ENCODE data around the gene CSTA.
"Not testable (repeated sequence)": the region's sequence is repeated elsewhere in the genome, so short reads cannot be mapped to it uniquely, and the experiment has no call there.

The CSTA gene

DNA sequence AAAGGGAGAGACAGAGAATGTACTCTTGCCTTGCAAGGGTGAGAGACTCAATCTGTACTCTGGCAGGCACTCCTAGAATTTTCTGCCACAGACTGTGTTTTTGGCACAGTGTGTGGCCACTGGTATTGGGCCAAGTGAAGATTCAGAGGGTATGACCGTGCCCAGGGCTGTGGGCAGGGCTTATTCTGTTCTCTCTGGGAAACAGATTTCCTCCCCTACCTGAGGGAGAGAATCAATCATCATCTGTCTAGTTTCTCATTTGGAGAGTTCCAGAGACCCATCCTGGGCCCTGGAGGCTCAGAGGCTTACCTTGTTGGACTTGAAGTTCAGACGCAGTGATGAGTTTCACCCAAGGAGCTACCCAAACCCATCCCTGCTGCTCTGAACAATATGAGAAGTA is 28.2 kb downstream of the CSTA start:
- TF ChIP-seq Cebpa-rat (IDR thresholded peaks at IDR 0.05): no peak
- Histone ChIP-seq H3K27me3 (no peaks in the 10 kb centered on the region), H3K9me3 (0 out of 2 replicates have a peak, but pooled peaks cover 1% of the 10 kb centered on the region), H4K20me1 (no peaks in the 10 kb centered on the region), H3K4me1 (no peaks in the 10 kb centered on the region), H3K27ac (no peak overlapping the region), H3K36me3 (peaks cover 7% of the 10 kb centered on the region), H3K9ac (no peak overlapping the region), H3K4me2 (no peak overlapping the region), H3K4me3 (no peak overlapping the region)

- Histone ChIP-seq H3K9me3 (no peaks in the 10 kb centered on the region), H3K27ac (no peak overlapping the region), H3K4me2 (no peak overlapping the region), H4K20me1 (no peaks in the 10 kb centered on the region), H3K9ac (no peak overlapping the region), H3K4me1 (no peaks in the 10 kb centered on the region), H3K4me3 (no peak overlapping the region), H3K27me3 (no peaks in the 10 kb centered on the region), H3K36me3 (peaks cover 14% of the 10 kb centered on the region)
- no peak for TF ChIP-seq Cebpa-rat (IDR thresholded peaks at IDR 0.05)
Measured at GRCh38 chr3:122353893-122354401, 28.9 kb downstream of the CSTA start.

DNA sequence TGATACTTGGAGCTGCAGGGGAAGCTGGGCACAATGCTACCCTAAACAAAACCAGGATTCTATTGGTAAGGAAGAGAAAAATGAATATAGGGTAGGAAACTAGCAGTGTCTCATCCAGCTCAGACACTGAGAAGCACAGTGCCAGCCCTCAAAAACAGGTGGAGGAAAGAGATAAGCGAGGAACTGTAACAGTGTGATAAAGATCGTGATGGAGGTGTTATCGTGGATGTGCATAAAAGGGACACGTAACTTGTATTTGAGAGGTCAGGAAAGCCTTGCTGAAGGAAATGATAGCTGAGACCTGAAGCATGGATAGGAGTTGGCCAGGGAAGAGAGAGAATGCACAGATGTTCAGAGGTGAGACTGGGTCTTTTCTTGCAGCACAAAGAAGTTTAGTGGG is 30.6 kb downstream of the CSTA start:
- H3K4me2 ChIP-seq: no peak overlapping the region
- H4K20me1 ChIP-seq: no peaks in the 10 kb centered on the region
- no peaks in the 10 kb centered on the region for H3K9me3 ChIP-seq
- peaks cover 20% of the 10 kb centered on the region for H3K36me3 ChIP-seq
- H3K27ac ChIP-seq: no peak overlapping the region
- no peak overlapping the region for H3K4me3 ChIP-seq
- H3K9ac ChIP-seq: no peak overlapping the region
- TF ChIP-seq Cebpa-rat (IDR thresholded peaks at IDR 0.05): no peak
- H3K4me1 ChIP-seq: no peaks in the 10 kb centered on the region
- H3K27me3 ChIP-seq: no peaks in the 10 kb centered on the region

DNA sequence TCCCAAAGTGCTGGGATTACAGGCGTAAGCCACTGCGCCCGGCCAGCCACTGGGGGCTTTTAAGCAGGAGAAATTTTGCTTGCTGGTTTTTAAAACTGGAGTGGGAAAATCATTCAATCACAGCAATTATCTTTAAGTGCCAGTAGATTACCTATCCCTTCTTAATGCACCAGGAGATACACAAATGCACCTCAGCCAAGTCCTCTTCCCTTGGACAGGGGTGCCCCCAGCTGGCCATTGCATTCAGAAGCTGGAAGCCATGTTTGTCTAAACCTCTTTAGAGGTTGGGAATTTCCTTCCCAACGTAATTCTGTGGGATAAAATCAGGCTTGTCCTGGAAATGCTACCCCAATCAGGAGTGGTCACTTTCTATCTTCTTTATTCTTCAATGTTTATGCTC is 31.4 kb downstream of the CSTA start:
- H3K9me3 ChIP-seq: no peaks in the 10 kb centered on the region
- no peaks in the 10 kb centered on the region for H3K4me1 ChIP-seq
- H4K20me1 ChIP-seq: no peaks in the 10 kb centered on the region
- H3K4me3 ChIP-seq: no peak overlapping the region
- H3K4me2 ChIP-seq: no peak overlapping the region
- no peak for TF ChIP-seq Cebpa-rat (IDR thresholded peaks at IDR 0.05)
- peaks cover 28% of the 10 kb centered on the region for H3K36me3 ChIP-seq
- no peaks in the 10 kb centered on the region for H3K27me3 ChIP-seq
- H3K27ac ChIP-seq: no peak overlapping the region
- no peak overlapping the region for H3K9ac ChIP-seq

GRCh38 chr3:122357828-122358702 is 33.0 kb downstream of the CSTA start:
- Histone ChIP-seq H3K36me3 (peaks cover 42% of the 10 kb centered on the region), H3K9me3 (no peaks in the 10 kb centered on the region), H3K4me2 (no peak overlapping the region), H3K27ac (no peak overlapping the region), H4K20me1 (no peaks in the 10 kb centered on the region), H3K9ac (no peak overlapping the region), H3K27me3 (no peaks in the 10 kb centered on the region), H3K4me1 (no peaks in the 10 kb centered on the region), H3K4me3 (no peak overlapping the region)
- no peak for TF ChIP-seq Cebpa-rat (IDR thresholded peaks at IDR 0.05)

DNA sequence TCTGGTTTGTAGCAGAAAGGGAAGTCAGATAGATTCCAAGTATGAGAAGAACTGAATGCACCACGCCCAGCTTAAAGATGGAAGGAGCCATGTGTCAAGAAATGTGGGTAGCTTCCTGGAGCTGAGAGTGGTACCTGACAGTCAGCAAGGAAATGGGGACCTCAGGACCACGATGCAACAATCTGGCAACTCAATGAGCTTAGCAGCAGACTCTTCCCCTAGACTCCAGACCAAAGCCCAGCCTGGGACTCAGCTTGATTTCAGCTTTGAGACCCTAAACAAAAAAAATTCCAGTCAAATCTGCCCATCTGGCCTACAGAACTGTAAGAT is 33.6 kb downstream of the CSTA start:
- Histone ChIP-seq H3K9me3 (no peaks in the 10 kb centered on the region), H3K27ac (no peak overlapping the region), H4K20me1 (no peaks in the 10 kb centered on the region), H3K9ac (no peak overlapping the region), H3K27me3 (no peaks in the 10 kb centered on the region), H3K36me3 (peaks cover 48% of the 10 kb centered on the region), H3K4me1 (no peaks in the 10 kb centered on the region), H3K4me3 (no peak overlapping the region), H3K4me2 (no peak overlapping the region)
- no peak for TF ChIP-seq Cebpa-rat (IDR thresholded peaks at IDR 0.05)

- H3K9ac ChIP-seq: no peak overlapping the region
- no peaks in the 10 kb centered on the region for H3K4me1 ChIP-seq
- H3K4me2 ChIP-seq: no peak overlapping the region
- H3K4me3 ChIP-seq: no peak overlapping the region
- H3K36me3 ChIP-seq: peaks cover 82% of the 10 kb centered on the region
- no peaks in the 10 kb centered on the region for H3K27me3 ChIP-seq
- no peak overlapping the region for H3K27ac ChIP-seq
- no peaks in the 10 kb centered on the region for H4K20me1 ChIP-seq
- TF ChIP-seq Cebpa-rat (IDR thresholded peaks at IDR 0.05): no peak
- no peaks in the 10 kb centered on the region for H3K9me3 ChIP-seq
Measured at GRCh38 chr3:122362026-122362425, 37.0 kb downstream of the CSTA start.

DNA sequence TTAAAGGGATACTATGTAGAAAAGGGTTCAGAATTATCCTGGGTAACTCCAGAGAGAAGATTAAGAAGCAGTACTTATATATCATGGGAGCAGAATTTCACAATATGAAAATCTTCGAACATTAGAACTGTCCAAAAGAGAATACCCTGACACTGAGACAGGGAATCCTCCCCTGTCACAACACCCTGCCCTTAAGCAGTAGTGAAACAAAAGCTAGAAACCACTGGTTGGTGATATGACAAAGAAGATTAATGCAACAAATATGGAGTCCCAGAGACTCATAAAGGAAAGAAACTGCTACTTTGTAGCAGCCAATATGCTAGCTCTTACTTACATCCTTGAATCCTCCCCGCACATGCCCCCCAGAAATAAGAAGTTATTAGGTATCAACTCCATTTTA is 39.4 kb downstream of the CSTA start:
- no peaks in the 10 kb centered on the region for H4K20me1 ChIP-seq
- TF ChIP-seq Cebpa-rat (IDR thresholded peaks at IDR 0.05): no peak
- H3K9me3 ChIP-seq: no peaks in the 10 kb centered on the region
- no peak overlapping the region for H3K27ac ChIP-seq
- H3K4me1 ChIP-seq: no peaks in the 10 kb centered on the region
- peaks cover 87% of the 10 kb centered on the region for H3K36me3 ChIP-seq
- no peaks in the 10 kb centered on the region for H3K27me3 ChIP-seq
- H3K9ac ChIP-seq: no peak overlapping the region
- no peak overlapping the region for H3K4me2 ChIP-seq
- H3K4me3 ChIP-seq: no peak overlapping the region

- no peak overlapping the region for H3K27ac ChIP-seq
- no peaks in the 10 kb centered on the region for H3K27me3 ChIP-seq
- no peak overlapping the region for H3K4me2 ChIP-seq
- H3K36me3 ChIP-seq: peaks cover 88% of the 10 kb centered on the region
- H3K9ac ChIP-seq: no peak overlapping the region
- no peaks in the 10 kb centered on the region for H3K9me3 ChIP-seq
- no peak for TF ChIP-seq Cebpa-rat (IDR thresholded peaks at IDR 0.05)
- no peak overlapping the region for H3K4me3 ChIP-seq
- H4K20me1 ChIP-seq: no peaks in the 10 kb centered on the region
- H3K4me1 ChIP-seq: no peaks in the 10 kb centered on the region
Measured at GRCh38 chr3:122365073-122365472, 40.0 kb downstream of the CSTA start.

GRCh38 chr3:122365582-122366378 is 40.7 kb downstream of the CSTA start:
- H4K20me1 ChIP-seq, H3K4me3 ChIP-seq: not testable (repeated sequence)

More at GRCh38 chr3:122365582-122366378, 40.7 kb downstream of the CSTA start:
- not testable (repeated sequence) for H3K4me2 ChIP-seq, H3K4me1 ChIP-seq, H3K27ac ChIP-seq, H3K9ac ChIP-seq, H3K27me3 ChIP-seq, H3K9me3 ChIP-seq
- H3K36me3 ChIP-seq: peaks cover 94% of the 10 kb centered on the region
